ENCODE data around the gene IL16.
"Not testable (repeated sequence)": the region's sequence is repeated elsewhere in the genome, so short reads cannot be mapped to it uniquely, and the experiment has no call there.

Gene IL16

GRCh38 chr15:81331141-81331540 lies 134.5 kb downstream of the IL16 start:
- H3K27me3 ChIP-seq (replicated peaks; ENCODE audit: insufficient read depth, low read length); H4K20me1 ChIP-seq (ENCODE audit: insufficient read depth, low read length): not testable (repeated sequence)

GRCh38 chr15:81331600-81331999 lies 134.9 kb downstream of the IL16 start:
- Histone ChIP-seq H3K4me1 (ENCODE audit: low read length) (peaks cover 51% of the 10 kb centered on the region), H3K9me2 (replicated peaks; ENCODE audit: insufficient read depth, low read length) (no peaks in the 10 kb centered on the region), H3K27ac (ENCODE audit: low read length) (peak overlapping the region; percentile 74; the same call in 1 of the 2 replicates), H3K4me2 (ENCODE audit: low read depth, low read length) (peak overlapping the region; percentile 56), H4K20me1 (ENCODE audit: insufficient read depth, low read length) (no peaks in the 10 kb centered on the region), H2AFZ (ENCODE audit: low read length) (peak overlapping the region; percentile 35; the same call in 1 of the 2 replicates), H3F3A (ENCODE audit: insufficient read depth, low read length) (peaks cover 29% of the 10 kb centered on the region), H3K36me3 (replicated peaks; ENCODE audit: insufficient read depth, low read length) (no peaks in the 10 kb centered on the region), H3K4me3 (ENCODE audit: low read length) (peak overlapping the region; percentile 33), H3K9ac (ENCODE audit: low read length) (no peak overlapping the region; the same call in 1 of the 2 replicates), H3K79me2 (ENCODE audit: low read length) (peaks cover 29% of the 10 kb centered on the region), H3K9me3 (replicated peaks; ENCODE audit: insufficient read depth, low read length) (no peaks in the 10 kb centered on the region), H3K27me3 (replicated peaks; ENCODE audit: insufficient read depth, low read length) (no peaks in the 10 kb centered on the region)
- DNase-seq = no peak
- TF ChIP-seq EZH2phosphoT487 (IDR thresholded peaks at IDR 0.05; ENCODE audit: low read length) = no peak
- TF ChIP-seq CTCF (IDR thresholded peaks at IDR 0.05; ENCODE audit: low read length) = no peak
- TF ChIP-seq EZH2 (optimal IDR thresholded peaks at IDR 0.05; ENCODE audit: low read depth, low read length) = no peak

More at GRCh38 chr15:81331141-81331540, 134.5 kb downstream of the IL16 start:
- H3K27ac ChIP-seq (ENCODE audit: low read length) = peak overlapping the region; percentile 74; the same call in 1 of the 2 replicates
- peak overlapping the region; percentile 56 for H3K4me2 ChIP-seq (ENCODE audit: low read depth, low read length)
- H3K9me3 ChIP-seq (replicated peaks; ENCODE audit: insufficient read depth, low read length); H3K9me2 ChIP-seq (replicated peaks; ENCODE audit: insufficient read depth, low read length); H3K36me3 ChIP-seq (replicated peaks; ENCODE audit: insufficient read depth, low read length): not testable (repeated sequence)
- TF ChIP-seq CTCF (IDR thresholded peaks at IDR 0.05; ENCODE audit: low read length) = 0 out of 2 replicates have a peak, but pooled peaks have one; percentile 4
- H3K9ac ChIP-seq (ENCODE audit: low read length) = peak overlapping the region; percentile 21; the same call in 1 of the 2 replicates
- peak overlapping the region; percentile 35; the same call in 1 of the 2 replicates for H2AFZ ChIP-seq (ENCODE audit: low read length)
- peaks cover 55% of the 10 kb centered on the region for H3K4me1 ChIP-seq (ENCODE audit: low read length)
- peak overlapping the region; percentile 33 for H3K4me3 ChIP-seq (ENCODE audit: low read length)
- peaks cover 33% of the 10 kb centered on the region for H3K79me2 ChIP-seq (ENCODE audit: low read length)
- peak; percentile 70 for DNase-seq
- H3F3A ChIP-seq (ENCODE audit: insufficient read depth, low read length) = peaks cover 34% of the 10 kb centered on the region

DNA sequence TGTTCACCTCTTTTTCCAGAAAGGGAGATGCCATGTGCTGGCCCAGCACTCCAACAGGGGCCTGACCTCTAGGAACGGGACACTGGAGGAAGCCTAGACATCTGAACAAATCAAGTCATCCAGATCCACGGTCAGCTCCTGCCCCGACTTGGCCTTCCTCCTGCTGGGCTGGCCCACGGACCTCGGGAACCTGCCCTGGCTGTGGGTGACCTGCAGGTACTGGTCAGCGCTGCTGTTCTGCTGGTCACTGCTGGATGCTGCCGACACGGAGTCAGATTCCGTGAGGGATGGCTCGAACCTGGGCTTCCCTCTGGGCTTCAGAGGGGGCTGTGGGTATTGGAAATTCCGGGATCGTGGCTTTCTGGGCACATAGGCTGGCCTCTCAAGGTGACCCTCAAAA lies 135.6 kb downstream of the IL16 start:
- H3K4me3 ChIP-seq (ENCODE audit: low read length) = no peak overlapping the region
- H3K9me3 ChIP-seq (replicated peaks; ENCODE audit: insufficient read depth, low read length) = no peaks in the 10 kb centered on the region

More for the DNA sequence above, 135.6 kb downstream of the IL16 start:
- Histone ChIP-seq H2AFZ (ENCODE audit: low read length) (no peak overlapping the region), H3K4me1 (ENCODE audit: low read length) (peaks cover 43% of the 10 kb centered on the region), H4K20me1 (ENCODE audit: insufficient read depth, low read length) (no peaks in the 10 kb centered on the region), H3K27me3 (replicated peaks; ENCODE audit: insufficient read depth, low read length) (no peaks in the 10 kb centered on the region), H3K9ac (ENCODE audit: low read length) (no peak overlapping the region), H3K36me3 (replicated peaks; ENCODE audit: insufficient read depth, low read length) (no peaks in the 10 kb centered on the region), H3F3A (ENCODE audit: insufficient read depth, low read length) (peaks cover 22% of the 10 kb centered on the region), H3K9me2 (replicated peaks; ENCODE audit: insufficient read depth, low read length) (no peaks in the 10 kb centered on the region), H3K27ac (ENCODE audit: low read length) (no peak overlapping the region), H3K4me2 (ENCODE audit: low read depth, low read length) (no peak overlapping the region), H3K79me2 (ENCODE audit: low read length) (peaks cover 28% of the 10 kb centered on the region)
- TF ChIP-seq EZH2 (optimal IDR thresholded peaks at IDR 0.05; ENCODE audit: low read depth, low read length) = no peak
- no peak for TF ChIP-seq EZH2phosphoT487 (IDR thresholded peaks at IDR 0.05; ENCODE audit: low read length)
- no peak for TF ChIP-seq CTCF (IDR thresholded peaks at IDR 0.05; ENCODE audit: low read length)
- no peak for DNase-seq
